ENCODE data around the gene NCBP3.

The NCBP3 gene

GRCh38 chr17:3888343-3889171 lies 42.5 kb upstream of the NCBP3 start (continued):
- TF ChIP-seq REST (tag by site-specific recombination; IDR thresholded peaks at IDR 0.05), result peak; percentile 17; the same call in 1 of the 2 replicates
- TF ChIP-seq ZNF26 (tag by site-specific recombination; IDR thresholded peaks at IDR 0.05), result no peak
- TF ChIP-seq ZNF768 (tag by site-specific recombination; IDR thresholded peaks at IDR 0.05), result no peak
- TF ChIP-seq BCL11B (tag by site-specific recombination; IDR thresholded peaks at IDR 0.05; ENCODE audit: low read depth), result peak; percentile 56; the same call in 1 of the 2 replicates
- peak; percentile 86 for TF ChIP-seq KLF1 (tag by site-specific recombination; IDR thresholded peaks at IDR 0.05)
- no peak for TF ChIP-seq HOXA7 (CRISPR knock-in tag; IDR thresholded peaks at IDR 0.05; ENCODE audit: borderline replicate concordance)
- TF ChIP-seq ZIC2 (tag by site-specific recombination; IDR thresholded peaks at IDR 0.05), result peak; percentile 95
- TF ChIP-seq PATZ1 (tag by site-specific recombination; IDR thresholded peaks at IDR 0.05), result peak; percentile 99
- TF ChIP-seq IKZF3 (tag by site-specific recombination; IDR thresholded peaks at IDR 0.05), result peak; percentile 85
- TF ChIP-seq HOXC10 (CRISPR knock-in tag; IDR thresholded peaks at IDR 0.05), result no peak
- TF ChIP-seq ZNF416 (tag by site-specific recombination; IDR thresholded peaks at IDR 0.05), result no peak
- no peak for TF ChIP-seq PRDM2 (tag by site-specific recombination; IDR thresholded peaks at IDR 0.05; ENCODE audit: borderline replicate concordance)
- no peak for TF ChIP-seq TCF7L2 (IDR thresholded peaks at IDR 0.05; ENCODE audit: borderline replicate concordance, low read depth, low read length)
- no peak for TF ChIP-seq ZNF248 (tag by site-specific recombination; IDR thresholded peaks at IDR 0.05)
- no peak for TF ChIP-seq ZNF175 (tag by site-specific recombination; IDR thresholded peaks at IDR 0.05)
- TF ChIP-seq ZNF521 (tag by site-specific recombination; IDR thresholded peaks at IDR 0.05), result no peak
- TF ChIP-seq GLIS2 (tag by site-specific recombination; IDR thresholded peaks at IDR 0.05), result peak; percentile 99
- no peak for TF ChIP-seq ZBTB1 (tag by site-specific recombination; IDR thresholded peaks at IDR 0.05)
- no peak for TF ChIP-seq ZNF423 (tag by site-specific recombination; IDR thresholded peaks at IDR 0.05)
- peak; percentile 96 for TF ChIP-seq ZNF629 (tag by site-specific recombination; IDR thresholded peaks at IDR 0.05)
- no peak for TF ChIP-seq ZNF571 (tag by site-specific recombination; IDR thresholded peaks at IDR 0.05)
- no peak for TF ChIP-seq HOXD13 (CRISPR knock-in tag; IDR thresholded peaks at IDR 0.05; ENCODE audit: borderline replicate concordance)
- TF ChIP-seq MEIS1 (CRISPR knock-in tag; IDR thresholded peaks at IDR 0.05; ENCODE audit: borderline replicate concordance), result no peak; the same call in 1 of the 2 replicates
- TF ChIP-seq ZSCAN16 (tag by site-specific recombination; IDR thresholded peaks at IDR 0.05), result no peak
- TF ChIP-seq ZNF24 (tag by site-specific recombination; IDR thresholded peaks at IDR 0.05), result peak; percentile 90
- TF ChIP-seq ZNF549 (tag by site-specific recombination; IDR thresholded peaks at IDR 0.05), result no peak
- no peak for TF ChIP-seq ZNF560 (tag by site-specific recombination; IDR thresholded peaks at IDR 0.05; ENCODE audit: borderline replicate concordance)
- TF ChIP-seq ZNF777 (tag by site-specific recombination; IDR thresholded peaks at IDR 0.05; ENCODE audit: borderline replicate concordance), result peak; percentile 36; the same call in 1 of the 2 replicates

Data from HEK293 (cell line).